Thoracic aorta (tissue), 2 donors: ENCODE data around the gene ADARB1. TPM values are rescaled to one million over a fixed set of nuclear protein-coding genes. Genes with fewer than 3 reads are reported as not detected.

Experiments used
- ATAC-seq: fragments of 150-250 bp; one replicate; pipeline ENCODE4 v1.8.0; 2017; ENCODE audit warnings: low read depth; ENCODE audit not compliant: insufficient number of reproducible peaks, low FRiP score
- DNase-seq: peaks from one replicate; pipeline ENCODE4 v3.0.0-alpha.2; 2020; ENCODE audit warnings: low spot score
- H3K27ac ChIP-seq, 2 donors: fragments of 200-600 bp; sonication (generic); 1 replicate in 1 of 2; 2 replicates in 1 of 2; pipeline ENCODE4 v1.5.1; 2016; ENCODE audit warnings: mild to moderate bottlenecking in 2 of 2, moderate library complexity in 2 of 2
- H3K27me3 ChIP-seq: fragments of 200-600 bp; sonication (generic); replicated peaks from 2 replicates; pipeline ENCODE4 v1.6.0; 2016; ENCODE audit warnings: mild to moderate bottlenecking; ENCODE audit not compliant: insufficient read depth
- H3K36me3 ChIP-seq: fragments of 200-600 bp; sonication (generic); one replicate; pipeline ENCODE4 v1.5.1; 2016
- H3K4me1 ChIP-seq, 2 donors: fragments of 200-600 bp; sonication (generic); 1 replicate in 1 of 2; 2 replicates in 1 of 2; pipeline versions ENCODE4 v1.5.1 to v1.6.0; 2016; ENCODE audit warnings: low read depth in 2 of 2, mild to moderate bottlenecking in 1 of 2; ENCODE audit not compliant: control insufficient read depth in 1 of 2
- H3K4me3 ChIP-seq: fragments of 200-600 bp; sonication (generic); 2 replicates; pipeline ENCODE4 v1.5.1; 2016; ENCODE audit warnings: mild to moderate bottlenecking
- H3K9me3 ChIP-seq: fragments of 200-600 bp; sonication (generic); 2 replicates; pipeline ENCODE4 v1.5.1; 2016
- CTCF ChIP-seq: fragments of 200-600 bp; sonication (generic); IDR thresholded peaks from one replicate; pipeline ENCODE4 v1.5.1; 2019; ENCODE audit warnings: antibody characterized with exemption
- total RNA-seq, 2 donors: library from RNA; depleted of rRNA; stranded (reverse); fragments of >200 nt; gene quantifications; one replicate each; pipeline versions ENCODE4 v1.1.0 to v1.2.3, GENCODE V29; 2016

ADARB1 gene
- total RNA-seq, 2 donors from 2014 or later, result 124 to 201 TPM

GRCh38 chr21:45114072-45114471 lies 39.7 kb downstream of the ADARB1 start:
- Histone ChIP-seq H3K9me3 (no peaks in the 10 kb centered on the region), H3K4me1 (peaks cover 27 to 63% of the 10 kb centered on the region in 2 donors), H3K27me3 (no peaks in the 10 kb centered on the region), H3K36me3 (no peaks in the 10 kb centered on the region), H3K4me3 (no peak overlapping the region), H3K27ac (no peak overlapping the region)
- ATAC-seq, result no peak
- no peak for DNase-seq
- no peak for TF ChIP-seq CTCF

- no peaks in the 10 kb centered on the region for H3K27me3 ChIP-seq
- no peak overlapping the region for H3K4me3 ChIP-seq
- DNase-seq (no peak), ATAC-seq (no peak)
- H3K27ac ChIP-seq, result no peak overlapping the region
- H3K9me3 ChIP-seq, result no peaks in the 10 kb centered on the region
- no peaks in the 10 kb centered on the region for H3K36me3 ChIP-seq
- no peak for TF ChIP-seq CTCF
- H3K4me1 ChIP-seq, result peaks cover 23 to 59% of the 10 kb centered on the region in 2 donors
Measured at GRCh38 chr21:45114475-45114874, 40.1 kb downstream of the ADARB1 start.

GRCh38 chr21:45115141-45115540 lies 40.8 kb downstream of the ADARB1 start:
- Histone ChIP-seq H3K4me3 (no peak overlapping the region), H3K36me3 (no peaks in the 10 kb centered on the region), H3K9me3 (no peaks in the 10 kb centered on the region), H3K27ac (no peak overlapping the region), H3K4me1 (peaks cover 20 to 53% of the 10 kb centered on the region in 2 donors), H3K27me3 (no peaks in the 10 kb centered on the region)
- DNase-seq, result no peak
- TF ChIP-seq CTCF, result no peak
- no peak for ATAC-seq

- no peak overlapping the region for H3K4me3 ChIP-seq
- no peaks in the 10 kb centered on the region for H3K9me3 ChIP-seq
- H3K27ac ChIP-seq, result no peak overlapping the region
- TF ChIP-seq CTCF, result no peak
- peaks cover 12 to 43% of the 10 kb centered on the region in 2 donors for H3K4me1 ChIP-seq
- H3K36me3 ChIP-seq, result no peaks in the 10 kb centered on the region
- H3K27me3 ChIP-seq, result no peaks in the 10 kb centered on the region
- DNase-seq (no peak), ATAC-seq (no peak)
Measured at GRCh38 chr21:45116066-45116465, 41.7 kb downstream of the ADARB1 start.

GRCh38 chr21:45117314-45117713 lies 42.9 kb downstream of the ADARB1 start:
- no peaks in the 10 kb centered on the region for H3K27me3 ChIP-seq
- no peaks in the 10 kb centered on the region for H3K36me3 ChIP-seq
- H3K27ac ChIP-seq, result no peak overlapping the region
- peaks cover 2 to 31% of the 10 kb centered on the region in 2 donors for H3K4me1 ChIP-seq
- ATAC-seq (no peak), DNase-seq (no peak)
- no peak overlapping the region for H3K4me3 ChIP-seq
- H3K9me3 ChIP-seq, result no peaks in the 10 kb centered on the region
- TF ChIP-seq CTCF, result no peak
